ENCODE data around the gene DDX54. TPM values are rescaled to one million over a fixed set of nuclear protein-coding genes. Genes with fewer than 3 reads are reported as not detected.
"Not testable (repeated sequence)": the region's sequence is repeated elsewhere in the genome, so short reads cannot be mapped to it uniquely, and the experiment has no call there.

DDX54 gene
- polyA plus RNA-seq, 3 donors from 2014 or later = 7.8 to 34.2 (median 11.0) TPM

DNA sequence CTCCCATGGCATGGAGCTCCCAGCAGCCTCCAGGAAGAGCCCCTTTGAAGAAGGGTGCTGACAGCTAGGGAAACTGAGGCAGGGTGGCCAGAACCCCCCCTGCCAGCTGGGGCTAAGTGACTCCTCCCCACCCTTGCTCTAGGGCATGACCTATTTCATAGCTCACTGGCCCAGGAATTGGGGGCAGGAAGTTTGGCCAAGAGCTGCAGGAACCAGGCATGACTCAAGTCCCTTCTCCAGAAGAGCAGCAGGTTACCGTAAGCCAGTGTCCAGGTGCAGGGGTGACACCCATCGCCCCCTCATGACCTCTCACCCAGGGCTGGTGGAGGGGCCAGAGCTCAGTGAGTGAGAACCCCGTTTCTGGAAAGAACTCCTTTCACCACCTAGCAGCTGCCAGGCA is 51.6 kb downstream of the DDX54 start:
- H3K9me3 Mint-ChIP-seq = no peaks in the 10 kb centered on the region
- H3K4me3 Mint-ChIP-seq = no peak overlapping the region
- no peaks in the 10 kb centered on the region for H3K36me3 Mint-ChIP-seq
- peaks cover 0 to 3% of the 10 kb centered on the region in 2 donors for H3K4me1 Mint-ChIP-seq
- no peak for DNase-seq
- H3K27ac Mint-ChIP-seq = no peak overlapping the region
- peaks cover 0 to 4% (median 0%) of the 10 kb centered on the region in 3 donors for H3K27me3 Mint-ChIP-seq (ENCODE audit: low read depth in 3 of 3)

DNA sequence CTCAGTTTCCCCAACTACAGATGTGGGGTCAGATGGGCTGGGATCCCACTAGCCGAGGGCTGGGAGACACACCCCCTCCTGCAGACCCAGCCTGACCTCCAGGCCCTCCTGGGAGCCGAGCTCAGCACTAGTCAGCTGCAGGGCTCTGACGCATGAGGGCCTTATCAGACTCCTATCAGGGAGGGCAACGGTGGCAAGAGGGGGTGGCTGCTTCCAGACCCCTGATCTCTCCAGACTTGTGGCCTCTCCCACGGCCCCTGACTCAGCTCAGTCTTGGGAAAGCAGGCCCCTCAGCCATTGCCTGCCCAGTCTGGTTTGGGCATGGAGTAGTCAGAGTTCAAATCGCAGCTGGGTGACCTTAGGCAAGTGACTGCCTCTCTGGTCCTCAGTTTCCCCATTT is 52.2 kb downstream of the DDX54 start:
- no peak for DNase-seq
- peaks cover 0 to 3% of the 10 kb centered on the region in 2 donors for H3K4me1 Mint-ChIP-seq
- H3K27me3 Mint-ChIP-seq (ENCODE audit: low read depth in 3 of 3) = peaks cover 0 to 4% (median 0%) of the 10 kb centered on the region in 3 donors
- H3K9me3 Mint-ChIP-seq = no peaks in the 10 kb centered on the region
- no peak overlapping the region for H3K4me3 Mint-ChIP-seq
- no peak overlapping the region for H3K27ac Mint-ChIP-seq
- no peaks in the 10 kb centered on the region for H3K36me3 Mint-ChIP-seq

DNA sequence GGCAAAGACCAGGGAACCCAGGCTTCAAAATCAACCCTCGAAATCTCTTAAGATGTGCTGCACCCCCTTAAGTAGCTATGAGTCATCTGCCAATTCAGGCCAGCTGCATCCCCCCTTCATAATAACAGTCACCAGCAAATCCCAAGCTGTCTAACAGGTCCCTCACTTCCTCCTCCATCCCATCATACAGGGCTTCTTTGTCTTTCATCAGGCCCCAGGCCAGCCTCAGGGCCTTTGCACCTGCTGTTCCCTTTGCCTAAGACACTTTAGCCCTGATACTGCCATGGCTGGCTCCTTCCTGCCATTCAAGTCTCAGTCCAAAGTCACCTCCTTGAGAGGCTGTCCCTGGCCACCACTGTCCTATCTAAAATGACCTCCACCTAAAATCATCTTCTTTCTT is 53.7 kb downstream of the DDX54 start:
- H3K36me3 Mint-ChIP-seq = no peaks in the 10 kb centered on the region
- H3K4me3 Mint-ChIP-seq = no peak overlapping the region
- H3K27ac Mint-ChIP-seq = no peak overlapping the region
- no peak for DNase-seq
- H3K4me1 Mint-ChIP-seq = peaks cover 0 to 3% of the 10 kb centered on the region in 2 donors
- H3K9me3 Mint-ChIP-seq = no peaks in the 10 kb centered on the region
- H3K27me3 Mint-ChIP-seq (ENCODE audit: low read depth in 3 of 3) = peaks cover 1 to 4% (median 2%) of the 10 kb centered on the region in 3 donors

GRCh38 chr12:113130457-113131135 is 54.7 kb downstream of the DDX54 start:
- Mint-ChIP-seq H3K36me3 (no peaks in the 10 kb centered on the region), H3K9me3 (no peaks in the 10 kb centered on the region), H3K4me3 (no peak overlapping the region), H3K4me1 (no peaks in the 10 kb centered on the region), H3K27me3 (ENCODE audit: low read depth in 3 of 3) (peaks cover 1 to 4% (median 2%) of the 10 kb centered on the region in 3 donors), H3K27ac (no peak overlapping the region)
- DNase-seq = no peak

DNA sequence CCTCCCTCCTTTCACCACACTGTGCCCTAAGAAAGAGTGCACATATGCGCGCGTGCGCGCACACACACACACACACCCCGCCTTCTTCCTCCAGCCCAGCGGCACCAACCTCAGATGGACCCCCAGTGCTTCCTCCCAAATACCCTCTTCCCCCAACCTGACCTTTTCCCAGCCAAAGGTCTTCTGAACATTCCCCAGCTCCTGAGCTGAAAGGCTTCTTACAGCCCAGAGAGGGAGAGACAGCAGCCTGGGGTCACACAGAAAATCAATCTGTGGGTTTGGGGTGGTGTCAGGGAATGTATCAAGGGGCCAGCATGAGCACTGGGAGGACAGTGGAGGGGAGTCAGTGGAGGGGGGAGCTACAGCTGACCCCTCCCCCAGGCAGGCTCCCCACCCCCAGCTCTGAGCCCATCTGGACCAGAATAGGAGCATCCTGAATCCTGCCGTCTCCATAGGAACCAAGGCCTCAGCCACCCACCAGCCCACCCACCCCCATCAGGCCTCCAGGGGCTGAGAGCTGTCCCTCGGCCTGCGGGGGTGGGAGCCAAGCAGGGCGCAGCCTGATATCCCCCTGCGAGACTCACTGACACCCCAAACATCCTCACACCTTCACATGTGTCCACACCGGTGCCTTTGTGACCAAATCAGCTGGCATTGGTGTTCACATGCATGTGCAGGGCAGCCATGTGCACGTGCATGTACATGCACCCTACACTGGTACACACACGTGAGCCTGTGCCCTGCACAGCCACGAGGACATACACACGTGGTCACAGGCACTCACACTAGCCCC is 55.4 kb downstream of the DDX54 start:
- Mint-ChIP-seq H3K9me3 (no peaks in the 10 kb centered on the region), H3K36me3 (no peaks in the 10 kb centered on the region), H3K4me1 (no peaks in the 10 kb centered on the region), H3K4me3 (no peak overlapping the region), H3K27me3 (ENCODE audit: low read depth in 3 of 3) (peaks cover 1 to 4% (median 2%) of the 10 kb centered on the region in 3 donors), H3K27ac (no peak overlapping the region)
- DNase-seq = no peak

DNA sequence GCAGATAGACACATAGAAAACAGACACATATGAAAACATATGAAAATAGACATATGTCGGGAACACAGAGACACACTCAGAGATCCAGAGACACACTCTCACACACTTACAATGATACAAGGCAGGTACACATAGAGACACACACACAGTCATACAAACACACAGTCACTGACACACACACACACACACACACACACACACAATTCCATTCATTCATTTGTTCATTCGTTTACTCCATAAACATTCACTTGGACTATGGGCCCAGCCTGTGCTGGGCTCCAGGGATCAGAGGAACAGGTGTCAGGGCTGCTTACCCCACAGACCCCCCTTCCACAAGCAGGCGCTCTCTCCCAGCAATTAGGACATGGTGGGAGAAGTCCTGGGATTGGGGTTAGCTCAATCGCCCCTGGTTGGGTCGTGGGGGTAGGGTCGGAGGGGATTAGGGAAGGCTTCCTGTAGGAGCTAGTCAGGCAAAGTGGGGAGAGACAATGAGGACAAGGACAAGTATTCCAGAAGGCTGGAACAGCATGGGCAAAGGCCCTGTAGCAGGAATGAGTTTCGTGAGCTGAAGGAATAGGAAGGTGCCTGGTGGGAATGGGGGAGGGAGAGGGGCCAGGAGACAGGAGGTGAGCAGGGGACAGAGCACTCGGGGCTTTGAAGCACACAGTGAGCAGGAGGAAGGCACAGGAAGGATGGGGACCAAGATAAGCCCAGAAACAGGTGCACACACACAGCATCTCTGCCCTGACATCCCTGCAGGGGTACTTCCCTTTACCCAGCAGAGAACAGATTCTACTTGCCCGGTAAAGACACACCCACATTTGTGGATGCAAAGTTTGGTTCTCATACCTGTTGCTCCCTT is 56.2 kb downstream of the DDX54 start:
- Mint-ChIP-seq H3K4me3 (no peak overlapping the region), H3K36me3 (no peaks in the 10 kb centered on the region), H3K27ac (no peak overlapping the region), H3K4me1 (no peaks in the 10 kb centered on the region), H3K9me3 (peaks cover 0 to 2% (median 0%) of the 10 kb centered on the region in 6 donors), H3K27me3 (ENCODE audit: low read depth in 3 of 3) (peaks cover 1 to 5% (median 2%) of the 10 kb centered on the region in 3 donors)
- no peak for DNase-seq

- Mint-ChIP-seq H3K36me3 (no peaks in the 10 kb centered on the region), H3K9me3 (peaks cover 0 to 6% (median 0%) of the 10 kb centered on the region in 6 donors), H3K27ac (no peak overlapping the region), H3K27me3 (ENCODE audit: low read depth in 3 of 3) (peaks cover 1 to 5% (median 4%) of the 10 kb centered on the region in 3 donors), H3K4me3 (no peak overlapping the region), H3K4me1 (no peaks in the 10 kb centered on the region)
- DNase-seq = no peak
Observed at GRCh38 chr12:113127791-113128199, 57.5 kb downstream of the DDX54 start.

GRCh38 chr12:113120670-113121370 is 64.5 kb downstream of the DDX54 start:
- no peaks in the 10 kb centered on the region for H3K36me3 Mint-ChIP-seq
- H3K27ac Mint-ChIP-seq = no peak overlapping the region
- peaks cover 0 to 7% (median 0%) of the 10 kb centered on the region in 6 donors for H3K9me3 Mint-ChIP-seq
- no peak for DNase-seq
- no peaks in the 10 kb centered on the region for H3K4me1 Mint-ChIP-seq
- no peak overlapping the region for H3K4me3 Mint-ChIP-seq
- peaks cover 4 to 12% (median 4%) of the 10 kb centered on the region in 3 donors for H3K27me3 Mint-ChIP-seq (ENCODE audit: low read depth in 3 of 3)

- H3K4me3 Mint-ChIP-seq = no peak overlapping the region
- H3K27me3 Mint-ChIP-seq (ENCODE audit: low read depth in 3 of 3) = peaks cover 4 to 12% (median 4%) of the 10 kb centered on the region in 3 donors
- H3K36me3 Mint-ChIP-seq = no peaks in the 10 kb centered on the region
- no peak for DNase-seq
- peaks cover 0 to 7% (median 0%) of the 10 kb centered on the region in 6 donors for H3K9me3 Mint-ChIP-seq
- H3K27ac Mint-ChIP-seq = no peak overlapping the region
- no peaks in the 10 kb centered on the region for H3K4me1 Mint-ChIP-seq
Observed at GRCh38 chr12:113119980-113120669, 65.2 kb downstream of the DDX54 start.

GRCh38 chr12:113118142-113118541 is 67.1 kb downstream of the DDX54 start:
- Mint-ChIP-seq H3K9me3 (peaks cover 0 to 5% (median 0%) of the 10 kb centered on the region in 6 donors), H3K36me3 (no peaks in the 10 kb centered on the region), H3K4me1 (no peaks in the 10 kb centered on the region), H3K4me3 (no peak overlapping the region), H3K27ac (no peak overlapping the region), H3K27me3 (ENCODE audit: low read depth in 3 of 3) (peaks cover 3 to 11% (median 4%) of the 10 kb centered on the region in 3 donors)
- no peak for DNase-seq

- not testable (repeated sequence) for H3K27ac Mint-ChIP-seq; DNase-seq; H3K4me3 Mint-ChIP-seq; H3K27me3 Mint-ChIP-seq (ENCODE audit: low read depth in 3 of 3); H3K4me1 Mint-ChIP-seq; H3K9me3 Mint-ChIP-seq; H3K36me3 Mint-ChIP-seq
Observed at GRCh38 chr12:113117684-113118083, 67.6 kb downstream of the DDX54 start.

DNA sequence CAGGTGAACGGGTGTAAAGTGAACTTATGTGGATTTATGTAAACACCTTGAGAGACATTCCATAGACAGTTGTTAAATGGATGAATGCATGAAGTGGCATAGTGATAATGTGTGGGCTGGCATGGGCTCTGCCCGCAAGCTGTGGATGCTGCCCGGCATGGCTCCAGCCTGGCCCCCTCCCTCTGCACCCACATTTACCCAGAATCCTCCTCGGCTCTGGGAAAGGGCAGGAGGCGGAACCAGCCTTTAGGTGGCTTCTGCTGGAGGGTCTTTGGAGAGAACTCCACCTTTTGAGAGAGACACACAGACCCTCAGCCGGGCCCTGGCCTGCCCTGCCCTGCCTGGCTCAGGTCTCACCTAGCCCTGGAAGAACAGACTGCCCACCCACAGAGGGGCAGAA is 68.4 kb downstream of the DDX54 start:
- Mint-ChIP-seq H3K27me3 (ENCODE audit: low read depth in 3 of 3) (peaks cover 0 to 6% (median 2%) of the 10 kb centered on the region in 3 donors), H3K9me3 (no peaks in the 10 kb centered on the region), H3K36me3 (no peaks in the 10 kb centered on the region), H3K4me1 (no peaks in the 10 kb centered on the region), H3K27ac (no peak overlapping the region), H3K4me3 (no peak overlapping the region)
- DNase-seq = no peak
